PC-3 (cell line): ENCODE measurements around the gene RAB3C.

ENCODE experiments used
- EZH2 ChIP-seq: fragments of 300-600 bp; sonication (generic); IDR thresholded peaks from one replicate; pipeline ENCODE4 v1.6.1; 2017; ENCODE audit warnings: antibody characterized with exemption, mild to moderate bottlenecking, low read length; ENCODE audit not compliant: unreplicated experiment
- TF ChIP-seq, protein P1 (sequence below): fragments of 300-600 bp; sonication (generic); conservative IDR thresholded peaks from 2 replicates; pipeline ENCODE4 v1.5.1; 2017; ENCODE audit warnings: antibody characterized with exemption, low read depth, mild to moderate bottlenecking, low read length

DNA sequence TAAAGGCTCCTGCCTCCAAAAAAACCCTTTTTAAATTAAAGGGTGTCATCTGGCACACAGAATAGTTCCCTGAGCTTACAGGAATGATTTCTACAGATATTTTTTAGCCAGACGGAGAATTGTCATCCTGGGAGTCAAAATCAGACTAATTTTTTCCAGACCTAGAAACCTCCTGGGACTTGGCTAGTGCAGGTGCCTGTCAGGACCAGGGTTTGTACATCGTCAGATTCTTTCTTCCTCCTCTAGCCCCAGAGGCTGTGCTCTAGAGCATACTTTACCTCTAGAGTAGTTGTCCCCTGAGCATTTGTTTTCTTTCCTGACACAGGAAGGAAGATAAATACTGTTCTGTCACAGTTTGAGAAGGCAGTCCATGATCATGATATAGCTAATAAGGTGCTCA is 52.5 kb downstream of the RAB3C start:
- TF ChIP-seq, protein P1, sequence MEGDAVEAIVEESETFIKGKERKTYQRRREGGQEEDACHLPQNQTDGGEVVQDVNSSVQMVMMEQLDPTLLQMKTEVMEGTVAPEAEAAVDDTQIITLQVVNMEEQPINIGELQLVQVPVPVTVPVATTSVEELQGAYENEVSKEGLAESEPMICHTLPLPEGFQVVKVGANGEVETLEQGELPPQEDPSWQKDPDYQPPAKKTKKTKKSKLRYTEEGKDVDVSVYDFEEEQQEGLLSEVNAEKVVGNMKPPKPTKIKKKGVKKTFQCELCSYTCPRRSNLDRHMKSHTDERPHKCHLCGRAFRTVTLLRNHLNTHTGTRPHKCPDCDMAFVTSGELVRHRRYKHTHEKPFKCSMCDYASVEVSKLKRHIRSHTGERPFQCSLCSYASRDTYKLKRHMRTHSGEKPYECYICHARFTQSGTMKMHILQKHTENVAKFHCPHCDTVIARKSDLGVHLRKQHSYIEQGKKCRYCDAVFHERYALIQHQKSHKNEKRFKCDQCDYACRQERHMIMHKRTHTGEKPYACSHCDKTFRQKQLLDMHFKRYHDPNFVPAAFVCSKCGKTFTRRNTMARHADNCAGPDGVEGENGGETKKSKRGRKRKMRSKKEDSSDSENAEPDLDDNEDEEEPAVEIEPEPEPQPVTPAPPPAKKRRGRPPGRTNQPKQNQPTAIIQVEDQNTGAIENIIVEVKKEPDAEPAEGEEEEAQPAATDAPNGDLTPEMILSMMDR = no peak
- TF ChIP-seq EZH2 = no peak
